ENCODE data around the gene PLCH1.

The PLCH1 gene

DNA sequence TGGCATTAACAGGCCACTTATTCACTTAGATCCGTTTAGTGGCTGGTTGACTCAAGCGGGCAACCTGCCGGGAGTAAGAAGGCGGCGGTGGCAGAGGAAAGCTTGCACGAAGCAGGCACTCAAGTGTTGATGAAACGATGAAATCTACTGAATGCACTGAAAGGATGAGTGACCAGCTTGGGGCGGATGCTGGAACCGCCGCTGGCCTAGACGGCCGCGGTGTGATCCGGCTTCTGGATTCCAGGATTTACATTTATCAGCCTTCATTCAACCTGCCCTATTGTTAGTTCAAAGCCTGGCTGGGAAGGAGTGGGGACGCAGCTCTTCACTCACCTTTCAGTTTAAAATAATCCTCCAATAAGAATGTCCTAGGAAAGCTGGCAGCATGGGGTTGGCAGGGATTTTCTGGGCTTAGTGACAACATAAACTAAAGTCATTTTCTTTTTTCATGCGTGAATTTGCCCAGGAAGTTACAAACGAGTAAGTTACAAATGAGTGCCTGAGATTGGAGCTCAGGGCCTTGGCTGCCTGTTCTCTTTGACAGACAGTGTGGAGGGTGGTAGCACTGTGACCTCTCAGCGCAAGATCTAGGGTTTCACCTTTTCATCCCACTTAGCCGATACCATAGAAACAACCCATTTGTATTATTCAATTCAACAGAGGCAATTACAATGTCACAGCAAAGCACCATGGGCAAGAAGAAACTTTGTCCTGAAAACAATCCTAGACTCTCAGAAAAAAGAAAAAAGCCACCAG, 1.1 kb upstream of the PLCH1 start:
- DNase-seq (ENCODE audit: extremely low read depth, insufficient read length): no peak
- Histone ChIP-seq H3K27me3 (replicated peaks; ENCODE audit: control insufficient read depth, insufficient read depth, low read length) (no peaks in the 10 kb centered on the region), H3K4me3 (replicated peaks; ENCODE audit: low read depth, low read length) (no peak overlapping the region), H3K36me3 (ENCODE audit: control insufficient read depth, insufficient read depth, low read length) (no peaks in the 10 kb centered on the region)
- TF ChIP-seq, protein P1, sequence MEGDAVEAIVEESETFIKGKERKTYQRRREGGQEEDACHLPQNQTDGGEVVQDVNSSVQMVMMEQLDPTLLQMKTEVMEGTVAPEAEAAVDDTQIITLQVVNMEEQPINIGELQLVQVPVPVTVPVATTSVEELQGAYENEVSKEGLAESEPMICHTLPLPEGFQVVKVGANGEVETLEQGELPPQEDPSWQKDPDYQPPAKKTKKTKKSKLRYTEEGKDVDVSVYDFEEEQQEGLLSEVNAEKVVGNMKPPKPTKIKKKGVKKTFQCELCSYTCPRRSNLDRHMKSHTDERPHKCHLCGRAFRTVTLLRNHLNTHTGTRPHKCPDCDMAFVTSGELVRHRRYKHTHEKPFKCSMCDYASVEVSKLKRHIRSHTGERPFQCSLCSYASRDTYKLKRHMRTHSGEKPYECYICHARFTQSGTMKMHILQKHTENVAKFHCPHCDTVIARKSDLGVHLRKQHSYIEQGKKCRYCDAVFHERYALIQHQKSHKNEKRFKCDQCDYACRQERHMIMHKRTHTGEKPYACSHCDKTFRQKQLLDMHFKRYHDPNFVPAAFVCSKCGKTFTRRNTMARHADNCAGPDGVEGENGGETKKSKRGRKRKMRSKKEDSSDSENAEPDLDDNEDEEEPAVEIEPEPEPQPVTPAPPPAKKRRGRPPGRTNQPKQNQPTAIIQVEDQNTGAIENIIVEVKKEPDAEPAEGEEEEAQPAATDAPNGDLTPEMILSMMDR (IDR thresholded peaks at IDR 0.05; ENCODE audit: insufficient read depth, low read length, poor library complexity, severe bottlenecking): no peak

DNA sequence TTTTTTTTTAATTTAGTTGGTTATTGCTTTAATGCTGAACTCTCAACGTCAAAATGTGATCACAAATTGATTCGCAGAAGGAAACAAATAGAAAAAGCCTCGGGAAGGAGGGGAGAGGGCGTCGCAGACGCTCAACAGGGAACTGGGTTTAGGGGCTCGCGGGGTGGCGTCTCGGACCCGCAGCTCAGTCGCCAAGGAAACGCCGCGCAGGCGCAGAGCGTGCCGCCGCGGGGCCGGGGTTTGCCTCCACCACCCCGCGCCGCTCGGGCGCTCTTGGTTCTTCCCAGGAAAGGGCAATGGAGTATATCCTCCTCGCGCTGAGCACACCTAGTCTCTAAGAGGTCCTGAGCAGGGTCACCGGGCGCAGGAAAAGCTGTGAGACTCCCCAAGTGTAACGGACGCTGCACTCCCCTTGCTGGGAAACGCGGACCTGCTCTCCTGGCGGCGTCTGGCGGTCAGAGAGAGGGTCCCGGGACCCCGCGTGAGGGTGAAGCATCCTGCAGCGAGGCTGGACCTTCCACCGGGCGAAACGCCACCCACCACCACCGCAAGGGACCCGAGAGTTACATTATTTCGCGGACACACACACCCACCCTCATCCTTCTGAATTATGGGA, 753 bp downstream of the PLCH1 start:
- peak; percentile 34 for DNase-seq (ENCODE audit: extremely low read depth, insufficient read length)
- TF ChIP-seq, protein P1 (IDR thresholded peaks at IDR 0.05; ENCODE audit: insufficient read depth, low read length, poor library complexity, severe bottlenecking): no peak
- Histone ChIP-seq H3K27me3 (replicated peaks; ENCODE audit: control insufficient read depth, insufficient read depth, low read length) (no peaks in the 10 kb centered on the region), H3K36me3 (ENCODE audit: control insufficient read depth, insufficient read depth, low read length) (no peaks in the 10 kb centered on the region), H3K4me3 (replicated peaks; ENCODE audit: low read depth, low read length) (peak overlapping the region; percentile 65)

DNA sequence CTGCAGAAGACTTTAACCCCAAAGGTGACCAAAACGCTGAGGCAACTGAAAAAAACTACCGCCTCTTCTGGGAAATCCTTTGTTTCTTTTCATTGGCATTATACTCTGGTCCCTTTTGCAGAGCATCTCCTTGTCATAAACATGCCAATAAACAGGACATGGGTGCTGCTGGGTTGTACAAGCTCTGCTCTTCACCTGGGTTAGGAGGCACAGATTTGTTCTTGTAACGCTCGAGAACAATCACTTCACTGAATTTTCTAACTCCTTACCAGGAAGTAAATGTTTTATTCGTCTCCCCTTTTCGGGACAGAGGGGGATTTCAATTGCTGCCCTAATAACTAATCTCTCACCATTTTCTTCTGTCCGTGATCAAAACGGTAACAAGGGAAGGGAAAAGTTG, 1.3 kb downstream of the PLCH1 start:
- no peak for DNase-seq (ENCODE audit: extremely low read depth, insufficient read length)

DNA sequence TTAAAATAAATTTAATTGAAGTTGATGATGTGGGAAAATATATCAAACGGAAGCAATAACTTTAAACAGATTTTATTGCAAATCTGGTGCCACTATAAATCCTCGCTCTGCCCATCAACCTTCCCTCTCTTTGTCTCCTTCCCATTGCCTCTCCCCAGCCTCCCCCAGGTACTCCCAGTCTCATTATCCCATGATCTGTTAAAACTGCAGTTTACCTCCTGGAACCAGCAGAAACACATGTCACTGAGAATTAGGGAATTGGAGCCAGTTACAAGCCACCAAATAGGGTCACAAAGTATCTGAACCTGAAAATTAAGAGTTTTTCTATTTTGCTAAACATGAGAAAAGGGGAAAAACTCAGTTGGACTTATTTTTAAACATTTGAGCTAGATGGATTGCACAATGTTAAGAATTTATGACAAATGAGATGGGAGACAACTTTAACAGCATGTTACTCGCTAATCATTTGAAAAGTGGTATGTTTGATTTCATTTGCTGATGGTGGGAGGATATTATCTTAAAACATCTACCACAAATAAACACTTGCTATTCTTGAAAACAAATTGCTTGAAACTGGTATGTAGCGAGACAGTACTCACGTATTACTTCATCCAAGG, 2.4 kb downstream of the PLCH1 start:
- Histone ChIP-seq H3K36me3 (ENCODE audit: control insufficient read depth, insufficient read depth, low read length) (no peaks in the 10 kb centered on the region), H3K4me3 (replicated peaks; ENCODE audit: low read depth, low read length) (no peak overlapping the region), H3K27me3 (replicated peaks; ENCODE audit: control insufficient read depth, insufficient read depth, low read length) (no peaks in the 10 kb centered on the region)
- TF ChIP-seq, protein P1 (IDR thresholded peaks at IDR 0.05; ENCODE audit: insufficient read depth, low read length, poor library complexity, severe bottlenecking): no peak
- DNase-seq (ENCODE audit: extremely low read depth, insufficient read length): no peak

More for the DNA sequence above, 1.3 kb downstream of the PLCH1 start:
- no peaks in the 10 kb centered on the region for H3K27me3 ChIP-seq (replicated peaks; ENCODE audit: control insufficient read depth, insufficient read depth, low read length)
- no peaks in the 10 kb centered on the region for H3K36me3 ChIP-seq (ENCODE audit: control insufficient read depth, insufficient read depth, low read length)
- TF ChIP-seq, protein P1 (IDR thresholded peaks at IDR 0.05; ENCODE audit: insufficient read depth, low read length, poor library complexity, severe bottlenecking): no peak
- peak overlapping the region; percentile 65 for H3K4me3 ChIP-seq (replicated peaks; ENCODE audit: low read depth, low read length)

DNA sequence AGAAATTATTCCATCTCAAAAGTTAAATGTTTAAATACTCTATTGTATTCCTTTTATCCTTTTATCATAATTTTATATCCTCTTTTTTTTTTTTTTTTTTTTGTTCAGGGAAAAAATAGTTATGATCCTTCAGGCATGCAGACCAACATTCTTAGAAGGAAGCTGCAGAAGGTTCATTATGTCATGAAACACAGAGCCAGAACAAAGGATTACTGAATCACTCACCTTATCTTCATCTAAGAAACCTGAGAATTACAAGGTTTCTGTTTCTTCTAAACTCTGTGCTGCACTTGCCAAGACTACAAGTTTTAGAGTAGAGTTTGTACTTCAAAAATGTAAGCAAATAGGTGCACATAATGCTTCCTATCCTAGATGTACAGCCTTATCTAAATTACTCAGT, 3.3 kb downstream of the PLCH1 start:
- TF ChIP-seq, protein P1 (IDR thresholded peaks at IDR 0.05; ENCODE audit: insufficient read depth, low read length, poor library complexity, severe bottlenecking): no peak

More for the DNA sequence above, 3.3 kb downstream of the PLCH1 start:
- H3K27me3 ChIP-seq (replicated peaks; ENCODE audit: control insufficient read depth, insufficient read depth, low read length): no peaks in the 10 kb centered on the region
- DNase-seq (ENCODE audit: extremely low read depth, insufficient read length): no peak
- H3K4me3 ChIP-seq (replicated peaks; ENCODE audit: low read depth, low read length): no peak overlapping the region
- H3K36me3 ChIP-seq (ENCODE audit: control insufficient read depth, insufficient read depth, low read length): no peaks in the 10 kb centered on the region
